ENCODE results near the gene RIMBP2. TPM values are rescaled to one million over a fixed set of nuclear protein-coding genes. Genes with fewer than 3 reads are reported as not detected.

RIMBP2 gene
- total RNA-seq, 1 donor from 2014 or later: 0.62 TPM

DNA sequence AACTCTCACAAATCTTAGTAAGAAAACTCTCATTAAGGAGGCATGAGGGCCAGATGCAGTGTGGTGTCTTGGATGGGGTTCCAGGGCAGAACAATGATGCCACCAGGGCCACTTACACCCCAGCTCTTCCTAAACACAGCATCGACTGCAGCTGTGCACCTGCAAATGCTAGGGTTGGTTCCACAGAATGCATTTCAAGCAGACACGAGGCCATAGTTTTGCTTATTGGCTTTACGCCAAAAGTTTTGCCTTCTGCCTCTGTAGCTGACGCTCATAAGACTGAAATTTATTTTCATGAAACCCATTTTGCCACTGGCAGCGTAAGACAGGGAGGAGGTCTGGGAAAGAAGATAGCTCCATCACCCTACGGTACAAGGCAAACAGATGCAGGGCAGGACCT is 179.0 kb downstream of the RIMBP2 start:
- DNase-seq: no peak

DNA sequence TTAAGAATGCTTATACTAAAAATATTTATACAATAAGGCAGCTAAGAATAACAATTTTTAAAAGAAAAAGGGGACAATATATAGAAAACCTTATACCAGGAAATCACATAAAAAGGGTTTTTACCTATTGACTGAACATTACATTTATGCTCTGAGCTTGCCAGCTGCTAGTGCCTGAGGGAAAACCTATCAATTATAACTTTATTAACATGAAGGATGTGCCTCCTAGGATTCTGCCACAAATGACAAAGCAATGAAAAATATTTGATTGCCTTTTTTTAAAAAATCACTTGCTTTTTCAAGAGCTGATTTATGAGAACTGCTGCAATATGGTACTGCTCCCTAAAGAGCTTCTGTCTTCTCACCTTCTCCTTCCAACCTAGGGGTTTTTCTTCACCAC is 185.7 kb downstream of the RIMBP2 start:
- no peak for DNase-seq

DNA sequence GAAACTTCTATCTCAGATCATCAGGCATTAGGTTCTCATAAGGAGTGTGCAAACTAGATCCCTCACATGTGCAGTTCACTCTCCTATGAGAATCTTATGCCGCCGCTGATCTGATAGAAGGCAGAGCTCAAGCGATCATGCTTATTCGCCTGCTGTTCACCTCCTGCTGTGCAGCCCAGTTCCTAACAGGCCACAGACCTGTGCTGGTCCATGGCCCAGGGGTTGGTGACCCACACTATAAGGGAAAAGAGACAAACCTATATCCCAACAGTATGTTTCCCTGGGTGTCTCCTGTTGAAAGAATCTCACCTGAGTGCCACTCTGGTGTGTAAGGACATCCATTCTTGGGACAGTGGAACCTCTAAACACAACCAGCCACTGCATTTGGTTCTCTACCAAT is 186.3 kb downstream of the RIMBP2 start:
- DNase-seq: no peak

DNA sequence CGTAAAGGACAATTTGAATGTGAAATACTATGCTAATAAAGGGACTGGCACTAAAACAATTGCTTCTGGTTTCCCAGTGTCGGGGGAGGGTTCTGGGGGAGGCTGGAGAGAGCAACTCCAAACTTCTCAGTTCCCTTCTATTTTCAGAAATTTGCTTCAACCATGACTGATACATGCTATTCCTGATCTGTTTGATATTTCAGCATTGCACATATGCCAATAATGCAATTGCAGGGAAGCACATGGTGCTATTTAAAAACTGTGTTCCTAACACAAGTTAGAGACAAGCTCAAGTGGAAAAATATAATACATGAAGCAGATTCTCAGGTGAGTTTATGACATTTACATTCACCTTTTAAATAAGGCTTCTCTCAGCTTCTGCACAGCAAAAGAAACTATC is 188.9 kb downstream of the RIMBP2 start:
- DNase-seq: no peak

DNA sequence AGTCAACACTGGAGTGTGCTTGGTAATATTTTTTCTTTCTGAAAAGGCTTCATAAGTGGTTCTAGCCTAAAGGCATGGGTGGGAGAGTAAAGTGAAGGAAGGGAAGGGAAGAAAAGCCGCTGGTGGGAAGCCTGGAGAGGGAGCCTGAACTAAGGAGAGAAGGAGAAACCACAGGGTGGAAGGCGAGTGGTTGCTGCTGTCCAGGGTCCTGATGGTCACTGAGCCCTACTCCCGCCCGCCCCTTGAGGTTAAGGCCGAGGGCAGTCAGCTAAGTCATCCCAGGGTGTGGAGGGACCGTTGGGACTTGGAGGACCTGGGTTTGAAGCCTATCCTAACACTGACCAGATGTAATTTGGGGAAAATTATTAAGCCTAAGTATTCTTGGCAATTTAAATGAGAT is 189.3 kb downstream of the RIMBP2 start:
- DNase-seq: peak; percentile 79

DNA sequence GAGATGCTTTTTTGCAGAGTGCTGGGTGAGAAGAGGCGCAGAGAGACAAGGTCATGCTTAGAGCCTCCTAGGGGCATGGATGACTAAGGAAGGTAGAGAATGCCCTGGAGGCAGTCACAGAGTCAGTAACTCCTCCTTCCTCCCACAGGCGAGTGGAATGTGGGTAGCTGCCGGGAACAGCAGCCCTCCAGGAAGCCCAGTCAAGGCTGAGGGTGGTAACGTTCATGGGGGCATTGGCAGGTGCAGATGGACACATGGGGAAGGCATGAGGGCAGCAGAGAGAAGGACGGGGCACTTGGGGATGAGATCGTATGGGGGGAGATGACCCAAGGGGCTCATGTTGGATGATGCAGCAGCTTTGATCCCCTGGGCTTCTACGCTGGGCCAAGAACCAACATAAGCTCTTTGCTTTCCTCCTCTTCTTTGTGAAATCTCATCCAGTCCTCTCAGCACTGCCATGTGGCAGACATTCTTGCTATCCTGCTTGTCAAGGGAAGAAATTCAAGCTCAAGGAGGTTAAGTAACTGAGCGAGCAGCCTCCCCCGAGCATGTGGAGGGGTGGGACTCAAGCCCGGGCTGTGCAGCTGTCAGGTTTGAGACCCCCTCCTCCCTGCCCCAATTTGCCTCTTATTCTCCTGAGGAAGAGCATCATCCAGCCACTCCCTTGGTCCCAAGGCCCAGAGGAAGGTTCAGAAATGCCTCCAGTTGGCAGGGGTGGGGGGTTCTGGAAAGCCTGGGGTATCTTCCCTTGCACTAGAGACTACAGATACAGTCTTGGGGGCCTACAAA is 190.5 kb downstream of the RIMBP2 start:
- no peak for DNase-seq

DNA sequence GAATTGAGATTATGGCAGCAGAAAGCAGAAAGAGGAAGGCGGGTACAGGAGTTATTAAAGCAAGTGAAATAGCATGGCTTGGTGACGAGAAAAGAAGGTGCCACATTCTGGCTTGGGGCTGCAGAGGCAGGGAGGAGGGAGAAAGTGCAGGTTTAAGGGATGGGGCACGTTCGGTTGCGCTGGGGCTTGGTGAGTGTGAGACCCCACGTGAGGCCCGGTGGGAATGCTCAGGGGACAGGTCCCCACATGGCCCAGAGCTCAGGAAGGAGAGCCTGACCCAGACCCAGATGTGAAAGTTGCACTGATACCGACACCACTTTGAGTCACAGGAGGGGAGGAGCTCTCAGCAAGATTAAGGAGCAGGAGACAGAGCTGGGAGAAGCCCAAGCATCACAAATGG is 191.3 kb downstream of the RIMBP2 start:
- no peak for DNase-seq

DNA sequence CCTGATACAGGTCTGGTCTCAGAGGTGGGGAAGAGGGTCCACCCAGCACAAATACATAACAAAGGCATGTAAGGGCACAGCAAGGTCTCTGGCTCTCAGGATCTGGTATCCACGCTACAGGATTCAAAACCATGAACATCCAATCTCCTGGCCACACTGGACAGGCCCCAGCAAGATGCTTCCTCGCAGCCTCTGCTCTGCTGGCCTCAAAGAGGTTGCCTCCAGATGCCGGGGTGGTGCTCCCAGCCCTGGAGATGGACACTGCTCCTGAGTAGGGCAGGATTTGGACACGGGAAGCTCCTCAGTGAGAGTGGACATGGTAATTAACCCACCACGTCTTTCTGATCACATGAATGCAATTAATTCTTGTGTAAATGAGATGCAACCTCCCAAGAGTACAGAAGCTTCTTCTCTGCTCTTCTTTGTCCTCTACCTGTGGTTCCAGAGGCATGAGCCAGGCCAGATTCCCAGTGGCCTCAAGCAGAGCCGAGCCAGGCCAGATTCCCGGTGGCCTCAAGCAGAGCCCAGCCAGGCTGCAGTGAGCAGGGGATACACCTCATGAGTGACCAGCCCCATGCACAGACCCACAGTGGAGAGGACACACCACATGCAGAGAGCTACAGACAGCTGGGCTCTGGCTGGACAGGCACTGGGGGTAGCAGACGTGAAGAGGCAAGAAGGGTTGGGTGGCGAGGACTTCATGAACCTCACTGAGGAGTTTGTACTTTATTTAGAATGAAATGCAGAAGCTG is 192.1 kb downstream of the RIMBP2 start:
- DNase-seq: no peak

DNA sequence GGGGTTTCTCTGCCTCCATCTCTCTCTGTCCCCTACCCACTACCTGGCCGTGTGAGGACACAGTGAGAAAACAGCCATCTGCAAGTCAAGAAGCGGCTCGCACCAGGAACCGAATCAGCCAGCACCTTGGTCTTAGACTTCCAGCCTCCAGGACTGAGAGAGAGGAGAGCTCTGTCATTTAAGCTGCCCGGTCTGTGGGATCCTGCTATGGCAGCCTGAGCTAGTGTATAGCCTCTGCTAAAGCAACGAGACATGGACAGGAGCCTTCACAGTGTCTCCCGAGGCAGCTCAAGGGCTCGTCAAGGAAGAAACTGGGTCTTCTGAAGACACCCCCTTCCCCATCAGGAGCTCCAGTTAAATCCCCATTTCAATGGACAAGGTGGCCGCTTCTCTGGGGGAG is 192.9 kb downstream of the RIMBP2 start:
- no peak for DNase-seq

DNA sequence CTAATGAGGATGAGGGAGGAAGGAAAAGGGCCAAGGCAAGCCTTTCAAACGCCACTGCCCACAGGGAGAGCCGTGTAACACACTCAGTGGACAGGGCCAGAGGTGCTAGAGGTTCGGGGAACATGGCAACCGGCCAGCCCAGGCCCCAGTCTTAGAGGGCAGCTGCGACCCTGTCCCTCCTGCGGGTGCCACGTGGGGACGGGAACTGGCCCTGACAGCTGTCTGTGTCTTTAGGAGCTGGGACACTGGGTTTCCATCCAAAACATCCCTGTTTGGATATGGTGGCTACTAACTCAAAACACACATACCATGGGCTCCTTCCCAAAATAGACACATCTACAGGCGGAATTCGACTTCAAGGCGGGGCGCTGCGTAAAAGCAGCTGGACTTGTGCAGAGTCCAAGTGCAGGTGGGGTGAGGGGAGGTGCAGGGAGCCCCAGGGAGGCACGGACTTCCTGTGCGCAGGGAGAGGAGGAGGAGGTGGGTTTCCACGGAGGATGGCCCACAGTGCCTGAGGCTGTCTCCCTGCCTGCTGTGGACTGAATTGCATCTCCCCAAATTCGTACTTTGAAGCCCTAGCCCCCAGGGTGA is 193.8 kb downstream of the RIMBP2 start:
- peak; percentile 4 for DNase-seq

DNA sequence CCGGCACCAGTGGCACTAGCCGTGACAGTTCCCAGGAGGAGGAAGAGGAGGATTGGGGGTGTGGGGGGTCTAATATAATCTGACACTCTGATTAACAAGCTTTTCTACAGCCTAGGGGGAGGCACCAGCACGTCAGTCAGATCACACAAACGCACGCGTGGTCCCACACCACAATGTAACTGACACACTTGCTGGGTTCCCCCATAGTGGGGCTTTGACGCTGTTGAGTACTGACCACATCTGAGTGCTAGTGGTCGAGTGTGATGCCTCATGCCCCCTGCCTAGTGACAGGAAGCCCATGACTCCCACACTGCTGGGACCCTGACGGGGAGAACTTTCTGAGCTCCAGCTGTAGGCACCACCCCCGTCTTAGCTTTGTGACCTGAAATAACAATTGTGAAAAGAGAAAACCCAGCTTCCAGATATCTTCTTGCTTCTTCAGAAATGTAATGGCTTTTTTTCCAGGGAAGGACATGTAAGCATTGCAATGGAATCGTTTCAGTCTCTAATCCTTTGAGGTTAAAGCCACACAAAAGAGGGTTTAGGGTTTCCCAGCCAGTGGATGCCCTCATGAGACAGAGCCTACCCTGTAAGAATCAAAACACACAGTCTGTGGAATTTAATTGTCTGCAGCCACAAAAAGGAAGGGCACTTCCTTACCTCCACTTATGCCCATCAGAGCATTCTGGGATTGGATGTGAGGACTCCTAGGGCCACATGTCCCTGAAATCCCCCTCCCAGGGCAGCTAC is 194.5 kb downstream of the RIMBP2 start:
- no peak for DNase-seq

DNA sequence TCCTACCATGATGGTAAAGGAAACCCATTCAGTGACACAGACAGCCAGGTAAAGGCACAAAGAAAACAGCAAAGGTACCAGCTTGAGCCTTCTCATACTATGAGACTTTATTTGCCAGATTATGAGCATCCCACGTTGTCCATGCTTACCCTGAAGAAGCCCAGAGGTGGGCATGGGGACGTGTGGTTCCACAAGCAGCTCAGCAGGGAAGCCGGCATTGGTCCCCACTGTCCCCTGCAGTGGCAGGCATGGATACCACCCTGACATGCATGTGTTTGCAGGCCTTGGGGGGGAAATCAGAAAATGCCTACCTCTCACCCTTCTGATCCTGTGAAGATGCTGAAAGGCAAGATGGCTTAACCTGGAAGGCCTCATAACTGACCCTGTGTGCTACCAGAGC is 195.3 kb downstream of the RIMBP2 start:
- DNase-seq: no peak

DNA sequence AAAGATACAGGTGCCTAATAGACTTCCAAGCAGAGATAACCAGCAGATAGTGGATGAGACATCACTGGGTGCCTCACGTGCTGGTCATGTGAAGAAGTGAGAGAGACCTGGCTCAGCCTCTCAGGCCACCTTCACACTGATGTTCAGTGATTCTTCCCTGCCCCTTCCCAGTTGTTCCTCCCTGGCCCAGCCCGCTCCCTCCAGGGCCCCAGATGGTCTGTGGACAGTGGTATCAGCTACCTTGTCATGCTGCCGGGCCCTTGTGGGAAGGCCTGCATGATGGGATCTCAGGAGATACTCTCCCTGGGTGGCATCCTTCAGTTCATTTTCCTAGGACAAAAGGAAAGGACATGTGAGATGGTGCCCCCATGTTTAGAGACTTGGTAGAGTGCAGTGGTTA is 198.5 kb downstream of the RIMBP2 start:
- DNase-seq: no peak

DNA sequence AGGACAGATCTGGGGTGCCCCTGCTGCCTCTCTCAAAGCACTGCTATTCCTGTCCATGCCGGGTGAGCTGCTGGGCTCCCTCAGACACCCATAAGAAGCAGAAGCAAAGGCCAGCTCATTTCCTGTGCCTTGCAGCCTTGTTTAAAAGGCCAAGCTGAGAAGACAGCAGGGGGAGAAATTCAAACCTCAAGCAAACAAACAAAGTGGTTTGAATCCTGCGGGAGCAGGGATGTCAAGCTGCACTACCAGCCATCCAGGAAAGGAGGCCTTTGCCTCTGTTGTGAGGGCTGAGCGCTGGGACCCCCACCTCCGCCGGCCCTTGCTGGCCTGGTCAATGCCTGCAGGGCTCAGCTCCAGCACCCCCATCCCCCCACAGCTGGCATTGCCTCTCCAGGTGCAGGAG is 201.9 kb downstream of the RIMBP2 start:
- DNase-seq: no peak

DNA sequence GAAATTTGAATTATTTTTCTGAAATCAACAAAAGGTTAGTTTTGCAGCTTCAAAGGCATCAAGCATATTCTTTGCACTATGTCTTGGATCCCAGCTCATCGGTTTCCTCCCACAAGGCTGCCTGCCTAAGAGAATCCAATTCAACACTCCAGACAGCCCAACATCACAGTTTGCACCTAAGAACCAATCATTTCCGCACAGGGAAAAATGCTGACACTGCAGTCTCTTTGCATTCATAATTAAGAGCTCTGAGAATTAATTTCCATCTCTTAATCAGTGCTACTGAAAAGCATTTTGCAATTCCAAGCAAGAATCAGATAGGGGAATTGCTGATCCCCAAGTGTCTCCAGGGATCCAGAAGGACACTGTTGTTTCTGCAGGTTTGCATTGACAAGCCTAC is 202.5 kb downstream of the RIMBP2 start:
- DNase-seq: no peak

DNA sequence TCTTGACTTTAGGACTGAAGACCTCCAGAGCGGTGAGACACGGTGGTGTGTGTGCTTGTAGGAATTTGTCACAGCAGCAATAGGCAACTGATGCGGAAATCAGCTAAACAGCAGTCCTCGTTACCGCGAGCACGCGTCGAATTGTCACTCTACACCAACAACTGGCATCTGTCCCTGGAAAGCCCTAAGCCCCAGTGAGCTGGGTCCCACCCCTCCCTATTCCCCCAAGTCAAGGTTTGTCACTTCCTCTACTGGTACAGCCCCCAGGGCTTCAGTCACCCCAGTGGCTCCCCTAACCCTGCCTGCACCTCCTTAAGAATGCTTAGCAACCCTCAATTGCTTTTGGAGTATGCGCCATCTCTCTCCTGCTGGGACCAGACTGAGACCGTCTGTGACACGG is 204.8 kb downstream of the RIMBP2 start:
- DNase-seq: no peak

DNA sequence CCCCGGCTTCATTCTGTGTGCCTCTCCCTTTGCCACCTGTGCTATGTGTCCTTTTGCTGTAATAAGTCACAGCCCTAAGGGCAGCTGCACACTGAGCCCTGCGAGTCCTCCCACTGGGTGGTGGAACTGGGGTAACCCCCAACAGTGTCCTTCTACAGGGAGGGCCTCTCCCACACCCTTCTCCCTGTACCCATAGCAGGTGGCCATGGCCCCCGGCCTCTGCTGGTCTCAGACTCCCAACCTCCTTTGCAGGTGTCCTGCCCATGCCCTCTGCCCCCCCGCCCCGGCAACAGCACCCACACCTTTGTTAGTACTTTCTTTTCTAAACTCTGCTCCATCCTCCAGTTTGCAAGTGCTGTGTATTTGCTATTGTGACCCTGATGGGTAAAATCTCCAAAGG is 206.6 kb downstream of the RIMBP2 start:
- no peak for DNase-seq

DNA sequence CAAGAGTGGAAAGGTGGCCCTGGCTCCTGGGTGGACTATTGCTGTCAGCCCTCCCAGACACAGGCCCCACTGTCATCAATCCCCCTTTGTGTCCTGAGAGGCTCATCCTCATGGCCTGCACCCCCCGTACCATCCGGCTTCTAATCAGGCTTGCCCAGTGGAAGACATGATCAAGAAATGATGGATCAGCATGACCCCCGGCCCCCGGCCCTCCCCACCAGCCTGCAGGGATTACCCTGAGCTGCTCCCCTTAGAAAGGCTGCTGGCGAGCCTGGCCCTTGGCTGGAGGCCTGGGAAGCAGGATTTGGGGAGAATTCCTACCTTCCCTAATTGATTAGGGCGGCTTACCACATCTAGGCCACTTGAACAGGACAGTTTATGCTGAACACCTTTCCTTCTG is 207.3 kb downstream of the RIMBP2 start:
- no peak for DNase-seq

DNA sequence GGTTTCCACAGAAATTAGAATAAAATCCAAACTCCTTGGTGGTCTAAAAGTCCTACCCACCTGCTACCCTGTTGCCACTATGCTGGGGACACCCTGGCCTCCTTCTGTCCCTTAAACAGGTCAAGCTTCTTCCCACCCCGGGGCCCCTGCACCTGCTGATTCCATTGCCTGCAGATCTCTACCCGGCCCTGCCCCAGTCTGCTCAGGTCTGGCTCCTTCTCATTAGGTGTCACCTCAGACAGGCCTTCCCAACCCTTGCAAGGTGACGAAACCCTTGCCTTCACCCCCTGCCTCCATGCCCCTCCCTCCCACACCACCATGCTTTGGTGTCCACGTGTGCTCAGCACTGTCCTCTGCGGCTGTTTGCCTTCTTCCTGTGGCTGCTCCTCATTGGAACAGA is 207.8 kb downstream of the RIMBP2 start:
- DNase-seq: no peak

DNA sequence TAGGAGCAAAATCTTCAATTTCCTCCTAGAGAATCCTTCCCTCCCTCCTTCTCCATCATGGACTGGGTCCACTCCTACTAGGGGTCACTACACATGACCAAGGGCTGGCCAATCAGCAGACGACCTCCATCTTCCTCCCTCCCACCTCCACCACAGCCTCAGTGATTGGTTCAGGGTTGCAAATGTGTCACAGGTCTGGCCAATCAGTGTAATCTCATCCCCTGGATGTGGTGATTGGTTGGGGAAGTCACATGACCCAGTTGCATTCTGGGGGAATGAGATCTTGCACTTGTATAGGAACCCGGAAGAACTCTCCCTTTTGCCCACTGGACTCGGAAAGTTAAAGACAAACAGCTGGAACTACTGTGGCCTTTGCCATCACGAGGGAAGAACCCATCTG is 209.3 kb downstream of the RIMBP2 start:
- DNase-seq: no peak

DNA sequence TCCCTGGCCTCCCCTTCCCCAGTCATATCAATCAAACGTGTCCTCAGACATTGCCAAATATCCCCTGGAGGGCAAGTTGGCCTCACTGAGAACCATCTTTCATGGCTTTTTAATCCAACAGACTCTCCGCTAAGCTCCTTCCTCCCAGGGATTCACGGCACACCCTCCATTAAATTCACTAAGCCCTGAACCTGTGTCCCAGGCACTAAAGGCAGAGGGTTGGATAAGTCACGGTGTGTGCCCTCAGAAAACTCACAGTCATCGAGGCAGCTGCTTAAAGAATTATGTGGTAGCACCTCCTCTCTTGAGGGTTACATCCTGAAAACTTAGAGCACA is 211.3 kb downstream of the RIMBP2 start:
- DNase-seq: no peak

DNA sequence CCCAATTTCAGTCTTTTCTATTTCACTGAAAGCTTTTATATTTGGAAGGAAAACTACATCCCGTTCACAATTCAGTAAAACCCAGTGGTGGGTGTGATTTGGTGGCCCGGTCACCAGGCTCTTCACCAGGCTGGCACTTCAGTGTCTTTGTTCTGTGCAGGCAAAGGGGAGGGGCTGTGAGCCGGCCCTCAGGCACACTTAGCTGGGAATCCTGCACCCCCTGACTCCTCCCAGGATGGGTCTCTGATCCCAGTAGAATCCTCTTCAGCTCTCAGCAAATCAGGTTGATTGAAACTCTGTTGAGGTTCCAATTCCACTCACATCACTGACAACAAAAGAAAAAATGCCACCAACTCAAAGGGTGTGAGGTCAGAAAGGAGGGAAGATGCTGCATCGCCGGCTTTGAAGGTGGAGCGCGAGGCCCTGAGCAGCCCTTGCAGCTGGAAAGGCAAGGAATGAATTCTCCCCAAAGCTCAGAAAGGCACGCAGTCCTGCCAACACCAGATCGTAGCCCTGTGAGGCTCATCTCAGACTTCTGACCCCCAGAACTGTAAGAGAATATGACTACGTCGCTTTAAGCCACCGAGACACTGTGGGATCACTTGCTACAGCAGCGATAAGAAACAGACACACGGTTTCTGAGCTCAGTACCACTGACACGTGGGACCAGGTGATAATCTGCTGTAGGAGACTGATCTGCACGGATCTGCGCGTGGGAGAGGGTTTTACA is 211.8 kb downstream of the RIMBP2 start:
- DNase-seq: no peak

Measured in tongue (tissue), 2 donors.